ENCODE results near the gene PTPRE. TPM values are rescaled to one million over a fixed set of nuclear protein-coding genes. Genes with fewer than 3 reads are reported as not detected.

Gene PTPRE
- total RNA-seq, 2 experiments from 2014 or later: 19.9 to 22.3 TPM

GRCh38 chr10:128058750-128059134 lies 151.8 kb downstream of the PTPRE start:
- no peak for DNase-seq
- intact Hi-C loops (cut with micrococcal nuclease): no loop called here
- Mint-ChIP-seq H3K27ac (peak overlapping the region; percentile 77), H3K27me3 (no peaks in the 10 kb centered on the region), H3K4me1 (ENCODE audit: low read depth) (peaks cover 55% of the 10 kb centered on the region), H3K36me3 (ENCODE audit: low read depth) (peaks cover 56% of the 10 kb centered on the region), H3K9me3 (no peaks in the 10 kb centered on the region), H3K4me3 (no peak overlapping the region)
- ATAC-seq: no peak
- CTCF ChIA-PET: interaction anchor here (0.7 to 2.5 kb wide), 5 partner anchors 10 to 67 kb away, joined by 3 to 17 read pairs (median 4); no protein-coding TSS in a partner anchor
- no peak for TF ChIP-seq CTCF (IDR thresholded peaks at IDR 0.05)
- POLR2A ChIA-PET: interaction anchor here (1.0 to 9.5 kb wide), 3 partner anchors 10 to 67 kb away, joined by 3 to 133 read pairs (median 4); partner anchors contain the start of gene MKI67

GRCh38 chr10:128059266-128059981 lies 152.5 kb downstream of the PTPRE start:
- ATAC-seq (no peak), DNase-seq (no peak)
- intact Hi-C loops (cut with micrococcal nuclease): no loop called here
- peak overlapping the region; percentile 85 for H3K27ac Mint-ChIP-seq
- POLR2A ChIA-PET: interaction anchor here (1.0 to 9.5 kb wide), 3 partner anchors 10 to 66 kb away, joined by 3 to 133 read pairs (median 4); partner anchors contain the start of gene MKI67
- no peaks in the 10 kb centered on the region for H3K9me3 Mint-ChIP-seq
- no peaks in the 10 kb centered on the region for H3K27me3 Mint-ChIP-seq
- CTCF ChIA-PET: interaction anchor here (0.9 to 2.5 kb wide), 4 partner anchors 10 to 68 kb away, joined by 3 to 17 read pairs (median 6); no protein-coding TSS in a partner anchor
- no peak overlapping the region for H3K4me3 Mint-ChIP-seq
- TF ChIP-seq CTCF (IDR thresholded peaks at IDR 0.05): no peak
- H3K4me1 Mint-ChIP-seq (ENCODE audit: low read depth): peaks cover 62% of the 10 kb centered on the region
- H3K36me3 Mint-ChIP-seq (ENCODE audit: low read depth): peaks cover 59% of the 10 kb centered on the region

- Mint-ChIP-seq H3K9me3 (no peaks in the 10 kb centered on the region), H3K4me1 (ENCODE audit: low read depth) (peaks cover 67% of the 10 kb centered on the region), H3K27me3 (no peaks in the 10 kb centered on the region), H3K4me3 (no peak overlapping the region), H3K27ac (peak overlapping the region; percentile 85), H3K36me3 (ENCODE audit: low read depth) (peaks cover 63% of the 10 kb centered on the region)
- ATAC-seq: no peak
- intact Hi-C loops (cut with micrococcal nuclease): loop anchor here (10.0 kb wide), 1 partner anchor 45 kb away; no protein-coding TSS in a partner anchor
- POLR2A ChIA-PET: interaction anchor here (9.5 kb wide), 1 partner anchor 14 kb away, joined by 133 read pairs; no protein-coding TSS in a partner anchor
- no peak for TF ChIP-seq CTCF (IDR thresholded peaks at IDR 0.05)
- DNase-seq: no peak
- CTCF ChIA-PET: interaction anchor here (2.0 to 2.5 kb wide), 2 partner anchors 9 to 24 kb away, joined by 7 to 17 read pairs; no protein-coding TSS in a partner anchor
Measured at GRCh38 chr10:128059982-128060293, 153.0 kb downstream of the PTPRE start.

- Mint-ChIP-seq H3K36me3 (ENCODE audit: low read depth) (peaks cover 65% of the 10 kb centered on the region), H3K27ac (peak overlapping the region; percentile 85), H3K27me3 (no peaks in the 10 kb centered on the region), H3K9me3 (no peaks in the 10 kb centered on the region), H3K4me3 (no peak overlapping the region), H3K4me1 (ENCODE audit: low read depth) (peaks cover 73% of the 10 kb centered on the region)
- no peak for TF ChIP-seq CTCF (IDR thresholded peaks at IDR 0.05)
- ATAC-seq: no peak
- intact Hi-C loops (cut with micrococcal nuclease): loop anchor here (10.0 kb wide), 1 partner anchor 46 kb away; no protein-coding TSS in a partner anchor
- ChIA-PET POLR2A (interaction anchor here (9.5 kb wide), 1 partner anchor 15 kb away, joined by 133 read pairs; no protein-coding TSS in a partner anchor), CTCF (interaction anchor here (0.6 to 5.0 kb wide), 5 partner anchors 8 to 80 kb away, joined by 5 to 50 read pairs (median 17); no protein-coding TSS in a partner anchor)
- no peak for DNase-seq
Measured at GRCh38 chr10:128060341-128061250, 153.7 kb downstream of the PTPRE start.

All from activated CD8-positive, alpha-beta T cell treated with anti-CD3 and anti-CD28 coated beads for 36 hours (primary cell).